GM10248 (cell line): Measurements from ENCODE around the gene CLIC5.
"Not testable (repeated sequence)": the region's sequence is repeated elsewhere in the genome, so short reads cannot be mapped to it uniquely, and the experiment has no call there.

ENCODE experiments used
- CTCF ChIA-PET: fragments of 300-600 bp; sonication (Branson Sonifier 250); formaldehyde crosslinking; extraction: SDS; loops from one replicate; lab custom pipeline; 2021; ENCODE audit warnings: antibody characterized with exemption; lab: Yijun Ruan, JAX
- POLR2A ChIA-PET: fragments of 350-650 bp; sonication (Branson Sonifier 250); formaldehyde crosslinking; extraction: SDS; loops from one replicate; lab custom pipeline; 2020; ENCODE audit warnings: antibody characterized with exemption; lab: Yijun Ruan, JAX
- DNase-seq: peaks from one replicate; pipeline ENCODE4 v3.0.0; 2012; ENCODE audit errors: extremely low spot score
- TF ChIP-seq, protein P1 (sequence below): IDR thresholded peaks from 2 replicates; pipeline ENCODE4 v1.5.1; 2012; ENCODE audit warnings: mild to moderate bottlenecking, low read depth; ENCODE audit errors: extremely low read depth, missing control alignments, control extremely low read depth

The CLIC5 gene

DNA sequence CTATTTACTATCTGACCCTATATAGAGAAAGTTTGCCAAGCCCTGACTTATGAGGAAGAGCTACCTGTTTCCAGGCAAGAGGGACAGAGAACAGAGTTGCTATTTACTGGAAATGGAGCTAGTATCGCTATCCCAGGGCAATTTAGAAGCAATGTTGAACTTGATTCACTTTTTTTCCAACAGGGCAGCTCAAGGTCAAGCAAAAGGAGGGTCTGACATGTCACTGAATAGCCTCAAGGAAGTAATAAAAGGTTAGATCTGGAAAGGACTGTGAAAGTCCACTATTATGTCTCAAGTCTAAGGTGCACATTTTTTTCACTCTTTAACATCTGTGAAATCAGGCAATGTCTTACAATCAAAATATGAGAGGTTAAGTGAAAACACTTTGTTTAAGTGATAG lies 84.4 kb downstream of the CLIC5 start:
- TF ChIP-seq, protein P1, sequence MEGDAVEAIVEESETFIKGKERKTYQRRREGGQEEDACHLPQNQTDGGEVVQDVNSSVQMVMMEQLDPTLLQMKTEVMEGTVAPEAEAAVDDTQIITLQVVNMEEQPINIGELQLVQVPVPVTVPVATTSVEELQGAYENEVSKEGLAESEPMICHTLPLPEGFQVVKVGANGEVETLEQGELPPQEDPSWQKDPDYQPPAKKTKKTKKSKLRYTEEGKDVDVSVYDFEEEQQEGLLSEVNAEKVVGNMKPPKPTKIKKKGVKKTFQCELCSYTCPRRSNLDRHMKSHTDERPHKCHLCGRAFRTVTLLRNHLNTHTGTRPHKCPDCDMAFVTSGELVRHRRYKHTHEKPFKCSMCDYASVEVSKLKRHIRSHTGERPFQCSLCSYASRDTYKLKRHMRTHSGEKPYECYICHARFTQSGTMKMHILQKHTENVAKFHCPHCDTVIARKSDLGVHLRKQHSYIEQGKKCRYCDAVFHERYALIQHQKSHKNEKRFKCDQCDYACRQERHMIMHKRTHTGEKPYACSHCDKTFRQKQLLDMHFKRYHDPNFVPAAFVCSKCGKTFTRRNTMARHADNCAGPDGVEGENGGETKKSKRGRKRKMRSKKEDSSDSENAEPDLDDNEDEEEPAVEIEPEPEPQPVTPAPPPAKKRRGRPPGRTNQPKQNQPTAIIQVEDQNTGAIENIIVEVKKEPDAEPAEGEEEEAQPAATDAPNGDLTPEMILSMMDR, result no peak
- ChIA-PET CTCF (interaction anchor here (0.6 to 2.1 kb wide), 38 partner anchors 9 to 1473 kb away, joined by 3 to 40 read pairs (median 4); no protein-coding TSS in a partner anchor), POLR2A (no interaction called here)
- no peak for DNase-seq

DNA sequence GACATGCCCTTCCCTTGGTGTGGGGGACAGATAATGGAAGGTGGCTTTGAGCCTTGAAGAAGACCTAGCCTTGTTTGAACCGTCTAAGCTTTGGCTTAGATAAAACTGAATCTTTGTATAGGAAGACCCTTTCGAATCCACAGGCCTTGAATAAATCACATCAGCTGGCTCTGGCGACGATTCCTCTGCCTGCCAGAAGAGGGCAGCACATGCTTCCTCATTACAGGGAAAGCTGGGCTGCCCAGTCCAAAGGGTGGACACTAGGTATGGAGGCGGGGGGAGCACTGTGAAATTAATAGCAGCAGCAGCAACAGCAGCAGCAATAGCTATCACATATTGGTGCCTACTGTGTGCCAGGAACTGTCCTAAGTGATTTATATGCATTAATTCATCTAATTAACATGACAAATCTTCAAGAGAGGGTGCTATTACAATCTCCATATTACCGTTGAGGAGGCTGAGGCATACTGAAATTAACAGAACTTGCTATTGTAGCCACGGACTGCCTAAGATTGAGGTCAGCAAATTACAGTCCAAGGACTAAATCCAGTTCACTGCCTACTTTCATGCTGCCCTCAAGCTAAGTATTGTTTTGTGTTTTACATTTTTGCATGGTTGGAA lies 85.1 kb downstream of the CLIC5 start:
- TF ChIP-seq, protein P1, result peak; percentile 98
- peak; percentile 68 for DNase-seq
- CTCF ChIA-PET, result interaction anchor here (0.6 to 2.1 kb wide), 53 partner anchors 10 to 1472 kb away, joined by 3 to 40 read pairs (median 3); no protein-coding TSS in a partner anchor
- POLR2A ChIA-PET, result no interaction called here

DNA sequence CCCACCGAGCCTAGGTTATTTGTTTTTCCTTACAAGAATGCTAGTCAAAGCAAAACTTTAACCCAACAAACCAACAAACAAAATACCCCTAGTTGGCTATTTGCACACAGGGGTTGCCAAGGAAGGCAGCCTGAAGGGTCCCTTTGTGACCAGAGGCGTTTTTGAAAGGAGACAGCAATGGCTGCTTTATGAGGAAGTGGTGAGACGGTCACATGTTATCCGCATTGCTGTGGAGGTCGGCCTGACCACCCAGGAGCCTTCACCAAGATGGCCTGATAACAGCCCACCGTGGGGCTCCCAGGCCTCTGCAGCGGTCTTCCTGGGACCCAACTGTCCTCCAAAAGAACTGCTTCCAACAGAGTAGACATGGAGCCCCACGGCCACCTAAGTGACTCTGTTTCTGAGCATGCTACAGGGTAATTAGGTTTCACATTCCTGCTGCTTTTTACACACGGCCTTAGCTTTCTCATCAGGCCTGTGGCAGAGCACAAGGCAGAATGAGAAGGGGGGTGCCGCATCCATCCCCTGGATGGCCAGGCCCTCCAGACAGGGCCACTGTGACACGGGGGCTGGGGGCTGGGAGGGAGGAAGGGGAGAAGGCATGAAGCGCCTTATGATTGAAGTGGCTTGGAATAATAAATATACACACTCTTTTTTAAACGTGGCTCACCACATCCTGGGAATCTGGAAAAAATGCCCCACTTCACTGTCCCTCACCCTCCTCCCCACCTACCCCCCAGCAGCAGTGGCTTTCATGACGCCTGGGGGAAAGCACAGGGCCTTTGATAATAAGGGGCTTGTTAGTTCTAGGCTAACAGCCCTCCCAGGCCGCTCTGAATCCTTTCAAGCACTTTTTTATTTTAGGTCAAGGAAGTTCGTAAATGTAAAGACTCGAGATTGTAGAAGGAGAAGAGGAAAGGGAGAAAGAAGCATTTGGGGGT lies 86.0 kb downstream of the CLIC5 start:
- TF ChIP-seq, protein P1, result no peak
- no peak for DNase-seq

DNA sequence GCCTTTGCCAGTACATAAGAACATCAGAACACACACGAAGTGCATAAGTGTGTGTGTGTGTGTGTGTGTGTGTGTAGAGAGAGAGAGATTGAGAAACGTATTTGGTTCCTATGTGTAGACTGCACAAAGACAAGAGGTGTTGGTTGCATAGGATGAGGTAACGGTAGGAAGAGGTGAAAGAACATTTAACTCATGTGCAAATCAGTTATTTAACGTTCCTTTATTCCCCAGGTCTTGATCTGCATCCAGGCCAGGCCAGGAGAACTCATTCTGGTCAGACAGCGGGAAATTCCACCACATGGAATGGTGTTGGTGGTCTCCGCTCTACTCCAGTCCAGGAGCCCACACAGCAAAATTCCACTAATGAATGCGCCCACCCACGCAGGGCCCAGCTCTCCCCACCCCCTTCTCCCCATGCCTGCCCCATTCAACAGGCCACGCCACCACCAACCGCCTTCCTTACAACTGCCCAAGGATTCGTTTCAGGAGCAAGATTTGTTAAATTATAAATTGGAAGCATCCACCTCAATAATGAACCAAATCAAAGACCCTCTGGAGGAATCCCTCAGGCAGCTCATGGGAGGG lies 86.8 kb downstream of the CLIC5 start:
- DNase-seq, result no peak
- TF ChIP-seq, protein P1, result no peak
- ChIA-PET POLR2A (no interaction called here), CTCF (interaction anchor here (1.6 kb wide), 1 partner anchor 482 kb away, joined by 6 read pairs; no protein-coding TSS in a partner anchor)

More for the DNA sequence above, 86.0 kb downstream of the CLIC5 start:
- ChIA-PET POLR2A (no interaction called here), CTCF (interaction anchor here (0.6 to 2.1 kb wide), 35 partner anchors 9 to 1276 kb away, joined by 3 to 40 read pairs (median 4); no protein-coding TSS in a partner anchor)

DNA sequence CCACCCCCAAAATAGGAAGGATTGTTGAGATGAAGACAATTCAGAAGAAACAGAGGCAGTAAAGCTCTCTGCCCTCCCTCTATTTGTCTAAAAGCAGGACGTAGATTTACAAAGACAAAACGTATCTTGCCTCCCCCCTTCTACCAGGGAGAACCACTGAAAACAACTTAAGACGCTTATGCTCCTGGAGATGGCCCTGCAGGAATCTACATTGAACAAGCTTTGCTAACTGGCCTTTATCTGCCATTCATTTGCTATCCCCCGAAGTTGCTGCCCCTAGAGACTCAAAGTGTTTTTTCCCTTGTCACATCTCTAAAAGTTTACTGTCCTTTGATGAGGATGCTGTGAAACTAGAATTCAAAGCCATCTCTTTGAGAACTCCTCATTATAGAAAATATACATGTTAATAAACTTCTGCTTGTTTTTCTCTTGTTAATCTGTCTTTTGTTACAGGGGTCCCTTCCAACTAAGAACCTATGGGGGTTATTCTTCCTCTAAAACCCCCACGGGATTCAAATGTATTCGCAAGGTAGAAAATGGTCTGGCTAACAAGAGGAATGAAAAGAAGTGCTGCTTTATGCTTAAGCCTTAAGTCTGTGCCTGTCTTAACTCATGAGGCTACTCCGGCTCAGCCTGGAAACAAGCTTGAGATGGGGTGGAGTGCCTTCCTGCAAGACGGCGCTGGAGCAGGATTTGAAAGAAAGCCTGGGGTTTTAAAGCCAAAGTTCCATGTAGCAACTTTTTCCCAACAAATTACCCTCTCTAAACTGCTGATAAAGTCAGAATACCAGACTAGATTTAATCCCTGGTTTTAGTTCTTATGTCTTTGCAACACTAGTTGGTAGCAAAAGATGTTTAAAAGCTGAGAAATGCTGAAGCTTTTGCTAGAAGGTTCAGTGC lies 88.0 kb downstream of the CLIC5 start:
- POLR2A ChIA-PET, result no interaction called here
- CTCF ChIA-PET, result interaction anchor here (0.8 to 1.6 kb wide), 5 partner anchors 162 to 1452 kb away, joined by 3 to 6 read pairs (median 3); no protein-coding TSS in a partner anchor
- no peak for DNase-seq
- TF ChIP-seq, protein P1, result no peak

DNA sequence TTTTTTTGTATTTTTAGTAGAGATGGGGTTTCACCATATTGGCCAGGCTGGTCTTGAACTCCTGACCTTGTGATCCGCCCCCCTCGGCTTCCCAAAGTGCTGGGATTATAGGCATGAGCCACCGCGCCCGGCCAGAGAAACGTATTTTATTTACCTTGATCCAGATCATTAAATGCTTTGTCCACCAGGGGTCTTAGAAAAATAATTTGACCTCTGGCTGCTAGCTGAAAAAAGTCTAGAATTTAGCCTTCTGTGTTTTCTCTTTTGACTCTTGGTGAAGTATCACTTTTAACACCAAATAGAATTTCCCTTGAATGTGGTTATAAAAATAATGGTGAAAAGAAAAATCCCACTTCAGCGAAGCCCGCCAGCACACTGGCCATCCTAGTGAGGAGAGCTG lies 89.2 kb downstream of the CLIC5 start:
- CTCF ChIA-PET, result interaction anchor here (0.6 to 1.7 kb wide), 3 partner anchors 212 to 1288 kb away, joined by 3 to 5 read pairs (median 4); no protein-coding TSS in a partner anchor
- DNase-seq, POLR2A ChIA-PET: not testable (repeated sequence)
